HG03175 (cell line): Measurements from ENCODE around the gene OR4K14.
"Not testable (repeated sequence)": the region's sequence is repeated elsewhere in the genome, so short reads cannot be mapped to it uniquely, and the experiment has no call there.

ENCODE experiments used
- ATAC-seq: cut with Tn5 transposase; IDR thresholded peaks from one replicate; pipeline ENCODE4 v1.9.1; 2021; ENCODE audit warnings: mild to moderate bottlenecking, moderate library complexity; ENCODE audit not compliant: unreplicated experiment

OR4K14 gene

GRCh38 chr14:20019257-20019865 lies at the start of gene OR4K14:
Gene OR4K14, minus strand, starts transcription at chr14:20019307. Its CDS starts 4,114 bp downstream, at chr14:20015193.
- no peak for ATAC-seq

- no peak for ATAC-seq
Observed at GRCh38 chr14:20059745-20060144, 40.6 kb upstream of the OR4K14 start, which contains the start of gene OR4L1. Gene OR4L1, plus strand, starts transcription at chr14:20060045. Its CDS starts 0 bp downstream, at chr14:20060045.

GRCh38 chr14:20048202-20048601 lies 29.1 kb upstream of the OR4K14 start:
- ATAC-seq: no peak

GRCh38 chr14:20044243-20044642 lies 25.1 kb upstream of the OR4K14 start:
- no peak for ATAC-seq

GRCh38 chr14:20035938-20036337 lies 16.8 kb upstream of the OR4K14 start, which contains the start of gene OR4K13:
Gene OR4K13, minus strand, starts transcription at chr14:20036038. Its CDS starts 1,280 bp downstream, at chr14:20034758.
- no peak for ATAC-seq

- peak; percentile 47 for ATAC-seq
Observed at GRCh38 chr14:20035449-20035848, 16.3 kb upstream of the OR4K14 start.

- ATAC-seq: no peak
Observed at GRCh38 chr14:20031058-20031457, 12.0 kb upstream of the OR4K14 start.

- ATAC-seq: no peak
Observed at GRCh38 chr14:20008156-20008555, 11.0 kb downstream of the OR4K14 start.

- ATAC-seq: no peak
Observed at GRCh38 chr14:20002319-20002718, 16.8 kb downstream of the OR4K14 start.

- ATAC-seq: no peak
Observed at GRCh38 chr14:20001863-20002262, 17.2 kb downstream of the OR4K14 start, which contains the start of gene OR4Q2. Gene OR4Q2, plus strand, starts transcription at chr14:20002163.

- ATAC-seq: no peak
Observed at GRCh38 chr14:19993438-19993837, 25.7 kb downstream of the OR4K14 start.

GRCh38 chr14:19975291-19975690 lies 43.8 kb downstream of the OR4K14 start, which contains the start of gene OR4K15:
Gene OR4K15, plus strand, starts transcription at chr14:19975591. Its CDS starts 0 bp downstream, at chr14:19975591.
- ATAC-seq: no peak

- no peak for ATAC-seq
Observed at GRCh38 chr14:19974844-19975243, 44.3 kb downstream of the OR4K14 start.

- not testable (repeated sequence) for ATAC-seq
Observed at GRCh38 chr14:19969735-19970134, 49.4 kb downstream of the OR4K14 start.
